GM21576 (cell line): Measurements from ENCODE around the gene SIAE.
"Not testable (repeated sequence)": the region's sequence is repeated elsewhere in the genome, so short reads cannot be mapped to it uniquely, and the experiment has no call there.

Source experiments
- ATAC-seq: cut with Tn5 transposase; IDR thresholded peaks from one replicate; pipeline ENCODE4 v1.9.1; 2021; ENCODE audit warnings: mild to moderate bottlenecking, moderate library complexity; ENCODE audit not compliant: unreplicated experiment

Gene SIAE

GRCh38 chr11:124625504-124626168 is 47.9 kb downstream of the SIAE start:
- no peak for ATAC-seq

- no peak for ATAC-seq
These were observed 49.5 kb downstream of the SIAE start for GRCh38 chr11:124623861-124624525.

DNA sequence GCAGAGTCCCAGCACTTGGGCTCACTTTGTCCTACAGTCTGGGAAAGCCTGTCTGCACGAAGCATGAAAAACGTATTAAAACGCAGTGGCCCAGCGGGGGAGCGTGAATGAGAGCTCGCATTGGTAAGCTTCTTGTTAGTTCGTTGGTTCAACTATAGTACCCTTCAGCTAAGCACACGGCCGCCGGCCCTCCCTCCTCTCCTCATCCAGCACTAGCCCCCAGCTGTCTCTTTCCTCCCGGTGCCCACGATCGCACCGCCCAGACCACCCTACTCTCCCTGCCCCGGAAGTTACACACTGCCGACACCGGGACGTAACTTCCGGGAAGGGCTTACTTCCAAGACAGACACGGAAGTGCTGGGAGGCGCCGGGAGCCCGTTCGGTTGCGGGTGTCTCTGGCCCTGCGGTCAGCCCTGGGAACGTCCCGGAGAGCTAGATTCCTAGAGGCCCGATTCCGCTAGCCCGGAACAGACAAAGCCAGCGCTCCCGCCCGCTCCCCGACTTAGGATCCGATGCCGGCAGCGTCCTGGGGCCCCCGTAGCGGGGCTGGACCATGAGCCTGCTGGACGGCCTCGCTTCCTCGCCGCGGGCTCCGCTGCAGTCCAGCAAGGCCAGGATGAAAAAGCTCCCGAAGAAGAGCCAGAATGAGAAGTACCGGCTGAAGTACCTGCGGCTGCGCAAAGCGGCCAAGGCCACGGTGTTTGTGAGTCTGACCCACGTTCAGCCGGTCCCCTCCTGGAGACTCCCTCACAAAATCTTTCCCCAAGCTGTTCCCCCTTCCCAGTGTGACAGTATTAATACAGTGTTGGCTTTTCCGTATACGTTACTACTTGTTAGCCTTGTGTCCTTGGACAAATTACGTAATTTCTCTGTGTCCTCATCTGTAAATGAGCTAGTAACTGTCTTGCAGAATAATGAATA is 50.7 kb downstream of the SIAE start, which contains the start of gene TBRG1:
TBRG1 (plus strand) TSS at position 334 of the 921 bp plus-strand sequence; CDS start at position 554, 220 bp downstream.
- peak; percentile 100 for ATAC-seq

- ATAC-seq = no peak
These were observed 54.7 kb downstream of the SIAE start for GRCh38 chr11:124618863-124619262.

DNA sequence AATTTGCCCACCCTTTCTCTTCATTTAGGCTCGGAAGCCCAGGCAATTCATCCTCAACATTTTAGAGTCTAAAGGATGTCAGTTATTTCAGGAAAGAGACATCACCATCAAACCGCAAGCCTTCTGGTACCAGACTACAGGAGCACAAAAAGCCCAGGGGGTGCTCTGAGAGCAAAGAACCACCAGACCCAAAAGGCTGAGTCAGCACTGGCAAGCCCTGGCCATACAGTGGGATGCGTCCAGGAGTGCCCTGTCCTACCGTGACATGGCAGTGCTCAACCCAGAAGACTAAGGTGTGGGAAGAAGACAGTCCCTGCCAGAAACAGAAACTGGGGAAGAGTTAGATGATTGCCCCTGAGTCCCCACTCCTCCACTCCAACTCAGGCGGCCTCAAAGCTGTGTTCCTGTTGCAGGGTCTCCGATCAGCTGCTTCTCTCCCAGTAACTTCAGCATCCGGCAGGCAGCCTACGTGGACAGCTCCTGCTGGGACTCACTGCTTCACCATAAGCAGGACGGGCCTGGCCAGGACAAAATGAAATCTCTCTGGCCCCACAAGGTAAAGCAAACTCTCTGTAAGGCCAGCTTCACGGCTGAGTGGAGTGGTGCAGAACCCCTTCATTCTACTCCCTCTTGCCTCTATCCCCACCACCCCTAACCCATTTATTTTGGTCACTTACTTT is 60.8 kb downstream of the SIAE start:
- no peak for ATAC-seq

GRCh38 chr11:124612045-124612444 is 61.5 kb downstream of the SIAE start:
- ATAC-seq = no peak

GRCh38 chr11:124611064-124611463 is 62.5 kb downstream of the SIAE start, which contains the start of gene PANX3:
PANX3 (plus strand) TSS chr11:124611428; CDS start chr11:124611557, 129 bp downstream.
- no peak for ATAC-seq

- no peak for ATAC-seq
These were observed 63.2 kb downstream of the SIAE start for GRCh38 chr11:124610295-124610694.

GRCh38 chr11:124608147-124608546 is 65.4 kb downstream of the SIAE start:
- ATAC-seq = no peak

- ATAC-seq = no peak
These were observed 67.8 kb downstream of the SIAE start for GRCh38 chr11:124605719-124606118.

GRCh38 chr11:124602723-124603122 is 70.8 kb downstream of the SIAE start:
- ATAC-seq = not testable (repeated sequence)

- ATAC-seq = no peak
These were observed 71.3 kb downstream of the SIAE start for GRCh38 chr11:124602193-124602592.

DNA sequence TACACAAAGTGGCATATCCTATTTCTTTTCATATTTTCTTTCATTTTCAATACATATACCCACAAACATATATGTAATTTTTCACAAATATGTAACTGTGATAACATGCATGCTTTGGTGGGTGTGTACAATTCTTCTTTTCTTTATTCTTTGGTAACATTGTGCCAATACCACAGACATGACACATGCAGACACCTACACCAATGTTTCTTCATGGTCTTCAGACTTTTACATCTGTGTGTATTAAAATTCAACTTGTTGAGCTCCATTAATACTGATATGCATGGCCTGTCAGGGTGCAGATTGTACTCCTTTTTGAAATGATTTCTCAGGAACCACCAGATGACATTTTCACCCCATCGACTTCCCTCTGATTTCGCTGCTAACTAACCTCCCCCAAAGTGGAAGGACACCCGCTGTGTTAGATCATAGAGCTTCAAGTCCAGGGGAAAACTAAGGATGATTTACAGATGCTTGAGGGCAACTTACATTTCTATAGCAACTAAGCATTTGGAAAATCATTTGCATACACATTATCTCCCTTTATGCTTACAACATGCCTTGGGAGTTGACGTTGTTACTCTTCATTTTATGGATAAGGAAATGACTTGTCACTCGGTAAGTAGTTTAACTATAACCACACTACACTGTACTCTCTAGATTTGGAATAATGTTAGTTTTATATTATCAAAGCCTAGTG is 72.8 kb downstream of the SIAE start:
- ATAC-seq = no peak

GRCh38 chr11:124597626-124598025 is 75.9 kb downstream of the SIAE start:
- no peak for ATAC-seq

- ATAC-seq = no peak
These were observed 78.2 kb downstream of the SIAE start for GRCh38 chr11:124595302-124595701.

GRCh38 chr11:124592627-124593026 is 80.9 kb downstream of the SIAE start:
- ATAC-seq = no peak

GRCh38 chr11:124591430-124591829 is 82.1 kb downstream of the SIAE start:
- ATAC-seq = no peak

GRCh38 chr11:124586238-124586860 is 87.2 kb downstream of the SIAE start:
- ATAC-seq = peak; percentile 47

- no peak for ATAC-seq
These were observed 88.7 kb downstream of the SIAE start for GRCh38 chr11:124584681-124585372.
